ENCODE measurements around the gene PRKCZ. TPM values are rescaled to one million over a fixed set of nuclear protein-coding genes. Genes with fewer than 3 reads are reported as not detected.

Gene PRKCZ
- total RNA-seq, 2 experiments from 2014 or later, result 6.8 to 7.0 TPM

GRCh38 chr1:2028870-2029560 lies 21.2 kb upstream of the PRKCZ start:
- no peaks in the 10 kb centered on the region for H3K4me1 Mint-ChIP-seq (ENCODE audit: low read depth)
- no peak for DNase-seq
- no peak overlapping the region for H3K27ac Mint-ChIP-seq
- H3K27me3 Mint-ChIP-seq (ENCODE audit: low read depth), result no peaks in the 10 kb centered on the region
- intact Hi-C loops (cut with micrococcal nuclease), result no loop called here
- H3K9me3 Mint-ChIP-seq, result no peaks in the 10 kb centered on the region
- no peak overlapping the region for H3K4me3 Mint-ChIP-seq
- no peaks in the 10 kb centered on the region for H3K36me3 Mint-ChIP-seq (ENCODE audit: low read depth)
- CTCF ChIA-PET, result no interaction called here

- intact Hi-C loops (cut with micrococcal nuclease), result no loop called here
- Mint-ChIP-seq H3K36me3 (ENCODE audit: low read depth) (no peaks in the 10 kb centered on the region), H3K27me3 (ENCODE audit: low read depth) (no peaks in the 10 kb centered on the region), H3K4me3 (no peak overlapping the region), H3K4me1 (ENCODE audit: low read depth) (no peaks in the 10 kb centered on the region), H3K27ac (no peak overlapping the region), H3K9me3 (no peaks in the 10 kb centered on the region)
- CTCF ChIA-PET, result no interaction called here
- DNase-seq, result no peak
These were observed 20.6 kb upstream of the PRKCZ start for GRCh38 chr1:2029561-2029960.

DNA sequence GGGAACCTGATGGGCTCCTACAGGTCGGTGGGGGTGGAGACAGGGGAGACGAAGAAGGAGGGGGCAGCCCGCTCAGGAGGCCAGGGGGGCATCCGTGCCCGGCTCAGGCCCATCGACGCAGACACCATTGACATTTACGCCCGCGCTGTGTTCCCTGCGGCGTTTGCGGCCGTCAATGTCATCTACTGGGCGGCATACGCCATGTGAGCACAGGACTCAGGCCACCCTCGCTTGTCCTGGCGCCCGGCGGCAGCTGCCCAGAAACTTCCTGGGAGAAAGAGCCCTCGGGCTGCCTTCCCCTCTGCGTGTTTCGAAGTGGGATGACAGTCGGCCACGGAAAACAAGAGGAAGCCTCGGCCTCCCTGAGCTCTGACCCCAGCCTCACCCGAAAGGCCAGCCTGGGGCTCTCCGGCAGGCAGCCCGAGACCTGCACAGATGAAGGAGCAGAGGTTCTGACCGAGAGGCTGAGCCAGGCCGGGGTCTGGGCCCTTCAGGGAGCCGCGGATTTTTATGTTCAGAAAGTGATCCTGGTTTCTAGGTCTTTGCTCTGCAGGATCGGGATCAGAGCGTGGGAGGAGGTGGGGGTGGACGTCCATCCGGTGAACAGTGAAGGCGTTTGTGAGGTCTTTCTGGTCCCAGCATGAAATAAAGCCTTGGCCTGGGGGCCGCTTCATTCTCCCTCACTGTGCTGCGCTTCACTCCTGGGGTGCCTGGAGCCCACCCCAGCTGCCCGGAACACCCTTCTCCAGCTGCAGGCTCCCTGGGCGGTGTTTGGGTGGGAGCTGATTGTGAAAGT lies 19.9 kb upstream of the PRKCZ start:
- Mint-ChIP-seq H3K36me3 (ENCODE audit: low read depth) (no peaks in the 10 kb centered on the region), H3K27me3 (ENCODE audit: low read depth) (no peaks in the 10 kb centered on the region), H3K4me3 (no peak overlapping the region), H3K9me3 (no peaks in the 10 kb centered on the region), H3K4me1 (ENCODE audit: low read depth) (no peaks in the 10 kb centered on the region), H3K27ac (no peak overlapping the region)
- no peak for DNase-seq
- intact Hi-C loops (cut with micrococcal nuclease), result no loop called here
- CTCF ChIA-PET, result interaction anchor here (1.2 kb wide), 1 partner anchor 110 kb away, joined by 3 read pairs; no protein-coding TSS in a partner anchor

DNA sequence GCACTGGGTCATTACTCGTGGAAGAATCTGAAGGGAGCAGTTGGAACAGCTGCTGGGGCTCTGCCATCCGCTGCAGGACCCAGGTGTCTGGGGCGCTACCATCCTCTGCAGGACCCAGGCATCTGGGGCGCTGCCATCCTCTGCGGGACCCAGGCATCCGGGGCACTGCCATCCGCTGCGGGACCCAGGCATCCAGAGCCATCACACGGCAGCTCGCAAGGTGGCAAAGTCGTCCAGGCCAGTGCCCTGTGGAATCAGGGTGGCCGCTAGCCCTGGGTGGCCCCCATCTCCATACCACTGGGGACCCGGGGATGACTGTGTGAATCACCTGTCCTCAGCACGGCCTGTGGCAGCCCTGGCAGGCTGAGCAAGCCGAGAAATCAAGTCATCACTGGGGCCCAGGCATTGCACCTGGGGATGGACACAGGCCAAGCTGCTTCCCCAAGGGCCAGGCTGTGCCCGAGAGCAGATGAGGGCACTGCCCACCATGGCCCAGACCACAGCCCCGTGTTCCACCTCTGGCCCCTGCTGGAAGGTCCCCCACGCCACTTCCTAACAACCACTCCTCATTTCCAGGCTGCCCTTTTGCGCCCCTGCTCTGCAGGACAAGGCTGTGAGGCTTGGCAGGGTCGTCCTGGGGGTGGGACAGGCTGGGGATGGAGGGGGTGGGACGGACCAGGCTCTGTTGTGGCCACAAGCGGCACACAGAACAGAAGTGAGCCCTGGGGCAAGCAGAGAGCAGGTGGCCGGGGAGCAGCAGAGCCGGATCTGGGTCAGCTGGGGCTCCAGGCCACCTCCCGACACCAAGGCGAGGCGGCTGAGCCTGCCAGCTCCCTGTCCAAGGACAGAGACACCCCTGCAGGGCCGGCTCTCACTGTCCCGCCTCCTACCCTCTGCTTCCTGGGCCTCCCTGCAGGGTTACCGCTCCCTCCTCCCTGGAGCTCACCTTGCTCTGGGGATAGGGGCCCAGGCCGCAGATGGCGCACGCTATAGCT lies 18.4 kb upstream of the PRKCZ start:
- CTCF ChIA-PET, result interaction anchor here (1.2 to 1.4 kb wide), 2 partner anchors 71 to 108 kb away, joined by 3 to 4 read pairs; no protein-coding TSS in a partner anchor

DNA sequence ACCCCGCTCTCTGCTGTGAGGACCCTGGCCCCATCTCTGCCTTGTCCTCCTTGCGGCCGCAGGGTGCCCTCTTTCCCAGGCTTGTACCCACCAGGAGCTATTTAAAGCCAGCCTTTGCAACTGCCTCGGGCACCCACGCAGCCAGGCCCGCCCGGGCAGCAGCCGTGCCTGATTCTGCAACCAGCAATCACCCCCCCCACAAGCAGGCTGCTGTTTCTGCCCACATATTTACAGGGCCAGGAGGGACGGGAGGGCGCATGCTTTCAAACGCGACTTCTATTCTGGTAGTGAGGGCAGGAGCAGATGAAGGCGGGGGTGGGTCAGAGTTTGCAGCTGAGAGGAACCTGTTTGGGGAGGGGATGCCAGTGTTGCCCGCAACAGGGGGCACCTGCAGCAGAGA lies 17.5 kb upstream of the PRKCZ start:
- intact Hi-C loops (cut with micrococcal nuclease), result no loop called here
- DNase-seq, result no peak
- no peaks in the 10 kb centered on the region for H3K36me3 Mint-ChIP-seq (ENCODE audit: low read depth)
- H3K4me1 Mint-ChIP-seq (ENCODE audit: low read depth), result no peaks in the 10 kb centered on the region
- CTCF ChIA-PET, result interaction anchor here (1.4 kb wide), 1 partner anchor 72 kb away, joined by 4 read pairs; no protein-coding TSS in a partner anchor
- no peaks in the 10 kb centered on the region for H3K9me3 Mint-ChIP-seq
- no peak overlapping the region for H3K4me3 Mint-ChIP-seq
- no peak overlapping the region for H3K27ac Mint-ChIP-seq
- no peaks in the 10 kb centered on the region for H3K27me3 Mint-ChIP-seq (ENCODE audit: low read depth)

More for the DNA sequence above, 18.4 kb upstream of the PRKCZ start:
- no peak overlapping the region for H3K27ac Mint-ChIP-seq
- no peak for DNase-seq
- intact Hi-C loops (cut with micrococcal nuclease), result no loop called here
- H3K9me3 Mint-ChIP-seq, result no peaks in the 10 kb centered on the region
- H3K4me3 Mint-ChIP-seq, result no peak overlapping the region
- no peaks in the 10 kb centered on the region for H3K4me1 Mint-ChIP-seq (ENCODE audit: low read depth)
- no peaks in the 10 kb centered on the region for H3K27me3 Mint-ChIP-seq (ENCODE audit: low read depth)
- no peaks in the 10 kb centered on the region for H3K36me3 Mint-ChIP-seq (ENCODE audit: low read depth)

GRCh38 chr1:2033165-2033564 lies 17.0 kb upstream of the PRKCZ start:
- no peaks in the 10 kb centered on the region for H3K9me3 Mint-ChIP-seq
- H3K4me1 Mint-ChIP-seq (ENCODE audit: low read depth), result no peaks in the 10 kb centered on the region
- no peak for DNase-seq
- H3K36me3 Mint-ChIP-seq (ENCODE audit: low read depth), result no peaks in the 10 kb centered on the region
- no peak overlapping the region for H3K4me3 Mint-ChIP-seq
- CTCF ChIA-PET, result interaction anchor here (1.4 kb wide), 1 partner anchor 73 kb away, joined by 4 read pairs; no protein-coding TSS in a partner anchor
- no peaks in the 10 kb centered on the region for H3K27me3 Mint-ChIP-seq (ENCODE audit: low read depth)
- H3K27ac Mint-ChIP-seq, result no peak overlapping the region
- intact Hi-C loops (cut with micrococcal nuclease), result no loop called here

- no peaks in the 10 kb centered on the region for H3K27me3 Mint-ChIP-seq (ENCODE audit: low read depth)
- H3K9me3 Mint-ChIP-seq, result no peaks in the 10 kb centered on the region
- H3K4me1 Mint-ChIP-seq (ENCODE audit: low read depth), result no peaks in the 10 kb centered on the region
- H3K27ac Mint-ChIP-seq, result no peak overlapping the region
- no peaks in the 10 kb centered on the region for H3K36me3 Mint-ChIP-seq (ENCODE audit: low read depth)
- H3K4me3 Mint-ChIP-seq, result no peak overlapping the region
- CTCF ChIA-PET, result no interaction called here
- intact Hi-C loops (cut with micrococcal nuclease), result no loop called here
- DNase-seq, result no peak
These were observed 13.9 kb upstream of the PRKCZ start for GRCh38 chr1:2036287-2036686.

- H3K27ac Mint-ChIP-seq, result no peak overlapping the region
- no peak overlapping the region for H3K4me3 Mint-ChIP-seq
- H3K4me1 Mint-ChIP-seq (ENCODE audit: low read depth), result no peaks in the 10 kb centered on the region
- no peak for DNase-seq
- H3K27me3 Mint-ChIP-seq (ENCODE audit: low read depth), result no peaks in the 10 kb centered on the region
- H3K9me3 Mint-ChIP-seq, result no peaks in the 10 kb centered on the region
- H3K36me3 Mint-ChIP-seq (ENCODE audit: low read depth), result no peaks in the 10 kb centered on the region
- intact Hi-C loops (cut with micrococcal nuclease), result no loop called here
- CTCF ChIA-PET, result interaction anchor here (0.6 to 0.7 kb wide), 2 partner anchors 93 to 138 kb away, joined by 3 read pairs; no protein-coding TSS in a partner anchor
These were observed 12.8 kb upstream of the PRKCZ start for GRCh38 chr1:2037314-2037979.

- no peak overlapping the region for H3K4me3 Mint-ChIP-seq
- no peak overlapping the region for H3K27ac Mint-ChIP-seq
- no peaks in the 10 kb centered on the region for H3K36me3 Mint-ChIP-seq (ENCODE audit: low read depth)
- H3K4me1 Mint-ChIP-seq (ENCODE audit: low read depth), result no peaks in the 10 kb centered on the region
- intact Hi-C loops (cut with micrococcal nuclease), result no loop called here
- H3K9me3 Mint-ChIP-seq, result no peaks in the 10 kb centered on the region
- no peak for DNase-seq
- CTCF ChIA-PET, result interaction anchor here (0.6 kb wide), 1 partner anchor 407 kb away, joined by 3 read pairs; no protein-coding TSS in a partner anchor
- no peaks in the 10 kb centered on the region for H3K27me3 Mint-ChIP-seq (ENCODE audit: low read depth)
These were observed 12.0 kb upstream of the PRKCZ start for GRCh38 chr1:2038229-2038628.

- Mint-ChIP-seq H3K9me3 (no peaks in the 10 kb centered on the region), H3K27ac (no peak overlapping the region), H3K36me3 (ENCODE audit: low read depth) (no peaks in the 10 kb centered on the region), H3K4me3 (no peak overlapping the region), H3K27me3 (ENCODE audit: low read depth) (no peaks in the 10 kb centered on the region), H3K4me1 (ENCODE audit: low read depth) (peaks cover 2% of the 10 kb centered on the region)
- DNase-seq, result no peak
- intact Hi-C loops (cut with micrococcal nuclease), result no loop called here
- CTCF ChIA-PET, result interaction anchor here (1.3 kb wide), 1 partner anchor 85 kb away, joined by 3 read pairs; no protein-coding TSS in a partner anchor
These were observed 11.0 kb upstream of the PRKCZ start for GRCh38 chr1:2039251-2039650.

- no peaks in the 10 kb centered on the region for H3K36me3 Mint-ChIP-seq (ENCODE audit: low read depth)
- peaks cover 10% of the 10 kb centered on the region for H3K4me1 Mint-ChIP-seq (ENCODE audit: low read depth)
- H3K27ac Mint-ChIP-seq, result no peak overlapping the region
- no peak overlapping the region for H3K4me3 Mint-ChIP-seq
- intact Hi-C loops (cut with micrococcal nuclease), result no loop called here
- no peaks in the 10 kb centered on the region for H3K9me3 Mint-ChIP-seq
- no peak for DNase-seq
- CTCF ChIA-PET, result interaction anchor here (1.3 kb wide), 1 partner anchor 133 kb away, joined by 5 read pairs; no protein-coding TSS in a partner anchor
- peaks cover 3% of the 10 kb centered on the region for H3K27me3 Mint-ChIP-seq (ENCODE audit: low read depth)
These were observed 8.9 kb upstream of the PRKCZ start for GRCh38 chr1:2041305-2041704.

All from activated naive CD4-positive, alpha-beta T cell treated with anti-CD3 and anti-CD28 coated beads for 36 hours (primary cell).